Superior temporal gyrus (tissue), 1 donor: ENCODE measurements around the gene MAZ.
"Not testable (repeated sequence)": the region's sequence is repeated elsewhere in the genome, so short reads cannot be mapped to it uniquely, and the experiment has no call there.

Experiments used
- DNase-seq: peaks from one replicate; pipeline ENCODE4 v3.0.0-alpha.2; 2016; ENCODE audit errors: extremely low spot score

Gene MAZ

GRCh38 chr16:29806099-29806579 is at the start of gene MAZ:
Gene MAZ, plus strand, starts transcription at chr16:29806529. Its CDS starts 173 bp downstream, at chr16:29806702.
- no peak for DNase-seq

- no peak for DNase-seq
Observed at GRCh38 chr16:29756654-29757053, 49.7 kb upstream of the MAZ start.

GRCh38 chr16:29757086-29757485 is 49.2 kb upstream of the MAZ start:
- DNase-seq, result not testable (repeated sequence)

GRCh38 chr16:29757950-29758466 is 48.3 kb upstream of the MAZ start:
- DNase-seq, result no peak

GRCh38 chr16:29760567-29761279 is 45.6 kb upstream of the MAZ start:
- no peak for DNase-seq

- DNase-seq, result not testable (repeated sequence)
Observed at GRCh38 chr16:29761280-29761651, 45.1 kb upstream of the MAZ start.

- DNase-seq, result no peak
Observed at GRCh38 chr16:29761882-29762281, 44.4 kb upstream of the MAZ start.

GRCh38 chr16:29763326-29763725 is 43.0 kb upstream of the MAZ start:
- DNase-seq, result peak; percentile 34

GRCh38 chr16:29765167-29766032 is 40.9 kb upstream of the MAZ start:
- DNase-seq, result no peak

- no peak for DNase-seq
Observed at GRCh38 chr16:29766571-29766970, 39.8 kb upstream of the MAZ start.

- no peak for DNase-seq
Observed at GRCh38 chr16:29767062-29767461, 39.3 kb upstream of the MAZ start.

- DNase-seq, result no peak
Observed at GRCh38 chr16:29769507-29769906, 36.8 kb upstream of the MAZ start.

- DNase-seq, result no peak
Observed at GRCh38 chr16:29770250-29770929, 35.9 kb upstream of the MAZ start.

- not testable (repeated sequence) for DNase-seq
Observed at GRCh38 chr16:29772330-29772729, 34.0 kb upstream of the MAZ start.

GRCh38 chr16:29774730-29775129 is 31.6 kb upstream of the MAZ start:
- DNase-seq, result no peak

GRCh38 chr16:29775742-29776408 is 30.5 kb upstream of the MAZ start:
- no peak for DNase-seq

- DNase-seq, result no peak
Observed at GRCh38 chr16:29777576-29778350, 28.6 kb upstream of the MAZ start, which contains the start of gene ZG16. Gene ZG16, plus strand, starts transcription at chr16:29778256. Its CDS starts 1,011 bp downstream, at chr16:29779267.

- no peak for DNase-seq
Observed at GRCh38 chr16:29779474-29779873, 26.9 kb upstream of the MAZ start.

GRCh38 chr16:29783094-29783953 is 23.0 kb upstream of the MAZ start:
- not testable (repeated sequence) for DNase-seq

- no peak for DNase-seq
Observed at GRCh38 chr16:29784157-29784556, 22.2 kb upstream of the MAZ start.
